Activated naive CD4-positive, alpha-beta T cell treated with anti-CD3 and anti-CD28 coated beads, Interleukin-2, amount 10 ng/mL, durations not matched to agents 7 days and 5 days (primary cell): Measurements from ENCODE around the gene STK11IP.

ENCODE experiments used
- CTCF ChIA-PET: fragments of 350-600 bp; sonication (Branson Sonifier 250); formaldehyde crosslinking; loops from one replicate; lab custom pipeline; 2021; ENCODE audit warnings: antibody characterized with exemption; lab: Charles Lee
- DNase-seq: peaks from one replicate; pipeline ENCODE4 v3.0.0-alpha.2; 2020
- H3K27ac Mint-ChIP-seq: one replicate; pipeline ENCODE4 v1.8.0; 2021; ENCODE audit warnings: mild to moderate bottlenecking, moderate library complexity, mixed read lengths
- H3K27me3 Mint-ChIP-seq: one replicate; pipeline ENCODE4 v1.8.0; 2021; ENCODE audit warnings: mild to moderate bottlenecking, mixed read lengths
- H3K36me3 Mint-ChIP-seq: one replicate; pipeline ENCODE4 v1.8.0; 2021; ENCODE audit warnings: mixed read lengths
- H3K4me1 Mint-ChIP-seq: one replicate; pipeline ENCODE4 v1.8.0; 2021; ENCODE audit warnings: mixed read lengths
- H3K4me3 Mint-ChIP-seq: one replicate; pipeline ENCODE4 v1.8.0; 2021; ENCODE audit warnings: mild to moderate bottlenecking, moderate library complexity, mixed read lengths
- H3K9me3 Mint-ChIP-seq: one replicate; pipeline ENCODE4 v1.8.0; 2021; ENCODE audit warnings: mixed read lengths

Gene STK11IP

GRCh38 chr2:219626540-219626939, 28.9 kb downstream of the STK11IP start:
- H3K9me3 Mint-ChIP-seq, result no peaks in the 10 kb centered on the region
- peaks cover 5% of the 10 kb centered on the region for H3K4me1 Mint-ChIP-seq
- H3K4me3 Mint-ChIP-seq, result peak overlapping the region; percentile 66
- H3K27me3 Mint-ChIP-seq, result peaks cover 71% of the 10 kb centered on the region
- no peaks in the 10 kb centered on the region for H3K36me3 Mint-ChIP-seq
- no peak for DNase-seq
- H3K27ac Mint-ChIP-seq, result no peak overlapping the region
- CTCF ChIA-PET, result no interaction called here

GRCh38 chr2:219627103-219628100, 29.7 kb downstream of the STK11IP start, which contains the start of gene SLC4A3:
SLC4A3 (plus strand) TSS chr2:219627630; CDS start chr2:219627993, 363 bp downstream.
- H3K27ac Mint-ChIP-seq, result no peak within 1 kb of the TSS
- no peaks in the 10 kb centered on the region for H3K9me3 Mint-ChIP-seq
- H3K4me1 Mint-ChIP-seq, result peaks cover 5% of the 10 kb centered on the region
- peaks cover 71% of the 10 kb centered on the region for H3K27me3 Mint-ChIP-seq
- DNase-seq, result peak; percentile 29
- CTCF ChIA-PET, result no interaction called here
- no peaks in the 10 kb centered on the region for H3K36me3 Mint-ChIP-seq
- peak within 1 kb of the TSS; percentile 66 for H3K4me3 Mint-ChIP-seq

- Mint-ChIP-seq H3K9me3 (no peaks in the 10 kb centered on the region), H3K4me1 (peaks cover 5% of the 10 kb centered on the region), H3K27me3 (peaks cover 67% of the 10 kb centered on the region), H3K27ac (no peak overlapping the region), H3K36me3 (no peaks in the 10 kb centered on the region), H3K4me3 (peak overlapping the region; percentile 15)
- CTCF ChIA-PET, result interaction anchor here (0.7 kb wide), 1 partner anchor 8 kb away, joined by 3 read pairs; no protein-coding TSS in a partner anchor
- no peak for DNase-seq
Measured at GRCh38 chr2:219628235-219628985, 30.8 kb downstream of the STK11IP start.

- Mint-ChIP-seq H3K4me1 (peaks cover 5% of the 10 kb centered on the region), H3K27ac (no peak overlapping the region), H3K27me3 (peaks cover 63% of the 10 kb centered on the region), H3K36me3 (no peaks in the 10 kb centered on the region), H3K4me3 (no peak overlapping the region), H3K9me3 (no peaks in the 10 kb centered on the region)
- CTCF ChIA-PET, result no interaction called here
- DNase-seq, result no peak
Measured at GRCh38 chr2:219628986-219629901, 31.6 kb downstream of the STK11IP start.

GRCh38 chr2:219629976-219630695, 32.5 kb downstream of the STK11IP start:
- Mint-ChIP-seq H3K4me1 (peaks cover 5% of the 10 kb centered on the region), H3K9me3 (no peaks in the 10 kb centered on the region), H3K27ac (no peak overlapping the region), H3K27me3 (peaks cover 54% of the 10 kb centered on the region), H3K36me3 (no peaks in the 10 kb centered on the region), H3K4me3 (no peak overlapping the region)
- CTCF ChIA-PET, result no interaction called here
- no peak for DNase-seq

- Mint-ChIP-seq H3K36me3 (no peaks in the 10 kb centered on the region), H3K4me1 (peaks cover 5% of the 10 kb centered on the region), H3K27ac (no peak overlapping the region), H3K9me3 (no peaks in the 10 kb centered on the region), H3K4me3 (no peak overlapping the region), H3K27me3 (peaks cover 47% of the 10 kb centered on the region)
- CTCF ChIA-PET, result no interaction called here
- no peak for DNase-seq
Measured at GRCh38 chr2:219630770-219631405, 33.2 kb downstream of the STK11IP start.

- Mint-ChIP-seq H3K4me1 (peaks cover 5% of the 10 kb centered on the region), H3K4me3 (no peak overlapping the region), H3K9me3 (no peaks in the 10 kb centered on the region), H3K36me3 (no peaks in the 10 kb centered on the region), H3K27me3 (peaks cover 41% of the 10 kb centered on the region), H3K27ac (no peak overlapping the region)
- CTCF ChIA-PET, result interaction anchor here (1.2 to 1.5 kb wide), 3 partner anchors 11 to 229 kb away, joined by 3 to 4 read pairs (median 4); no protein-coding TSS in a partner anchor
- DNase-seq, result no peak
Measured at GRCh38 chr2:219631406-219631891, 33.8 kb downstream of the STK11IP start.

- DNase-seq, result no peak
- H3K27me3 Mint-ChIP-seq, result peaks cover 35% of the 10 kb centered on the region
- H3K4me1 Mint-ChIP-seq, result no peaks in the 10 kb centered on the region
- no peaks in the 10 kb centered on the region for H3K9me3 Mint-ChIP-seq
- H3K36me3 Mint-ChIP-seq, result no peaks in the 10 kb centered on the region
- no peak overlapping the region for H3K27ac Mint-ChIP-seq
- CTCF ChIA-PET, result interaction anchor here (1.2 to 1.5 kb wide), 4 partner anchors 10 to 229 kb away, joined by 3 to 4 read pairs (median 4); no protein-coding TSS in a partner anchor
- no peak overlapping the region for H3K4me3 Mint-ChIP-seq
Measured at GRCh38 chr2:219631904-219632759, 34.5 kb downstream of the STK11IP start.

- Mint-ChIP-seq H3K4me3 (no peak overlapping the region), H3K36me3 (no peaks in the 10 kb centered on the region), H3K4me1 (no peaks in the 10 kb centered on the region), H3K9me3 (no peaks in the 10 kb centered on the region), H3K27ac (no peak overlapping the region), H3K27me3 (peaks cover 32% of the 10 kb centered on the region)
- DNase-seq, result no peak
- CTCF ChIA-PET, result interaction anchor here (1.2 to 1.5 kb wide), 4 partner anchors 10 to 230 kb away, joined by 3 to 4 read pairs (median 4); no protein-coding TSS in a partner anchor
Measured at GRCh38 chr2:219632760-219633105, 35.1 kb downstream of the STK11IP start.

GRCh38 chr2:219633276-219634065, 35.8 kb downstream of the STK11IP start:
- Mint-ChIP-seq H3K27ac (no peak overlapping the region), H3K36me3 (no peaks in the 10 kb centered on the region), H3K4me1 (no peaks in the 10 kb centered on the region), H3K27me3 (peaks cover 27% of the 10 kb centered on the region), H3K9me3 (no peaks in the 10 kb centered on the region), H3K4me3 (no peak overlapping the region)
- CTCF ChIA-PET, result interaction anchor here (1.5 to 1.7 kb wide), 2 partner anchors 91 to 93 kb away, joined by 3 to 5 read pairs; no protein-coding TSS in a partner anchor
- DNase-seq, result no peak
